Measurements from ENCODE around the gene SLC39A8.

DNA sequence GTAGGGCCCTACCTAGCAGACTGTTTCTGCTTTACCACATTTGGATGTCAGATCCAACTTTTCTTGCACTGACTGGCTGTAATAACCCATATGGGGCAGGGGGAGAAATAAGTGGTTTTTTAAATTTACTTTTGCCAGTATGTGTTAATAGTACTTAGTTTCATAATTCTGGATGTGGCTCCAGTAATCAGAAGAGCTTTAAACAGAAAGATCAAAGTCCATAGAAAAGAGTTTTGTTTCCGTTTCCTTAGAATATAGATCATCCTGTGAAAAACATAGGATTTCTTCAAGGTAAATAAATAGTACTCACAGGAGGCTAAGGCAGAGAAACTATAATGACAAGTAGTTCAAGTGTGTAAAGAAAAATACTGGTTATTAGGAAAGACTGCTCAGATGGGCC is 85.6 kb downstream of the SLC39A8 start:
- TF ChIP-seq, protein P1, sequence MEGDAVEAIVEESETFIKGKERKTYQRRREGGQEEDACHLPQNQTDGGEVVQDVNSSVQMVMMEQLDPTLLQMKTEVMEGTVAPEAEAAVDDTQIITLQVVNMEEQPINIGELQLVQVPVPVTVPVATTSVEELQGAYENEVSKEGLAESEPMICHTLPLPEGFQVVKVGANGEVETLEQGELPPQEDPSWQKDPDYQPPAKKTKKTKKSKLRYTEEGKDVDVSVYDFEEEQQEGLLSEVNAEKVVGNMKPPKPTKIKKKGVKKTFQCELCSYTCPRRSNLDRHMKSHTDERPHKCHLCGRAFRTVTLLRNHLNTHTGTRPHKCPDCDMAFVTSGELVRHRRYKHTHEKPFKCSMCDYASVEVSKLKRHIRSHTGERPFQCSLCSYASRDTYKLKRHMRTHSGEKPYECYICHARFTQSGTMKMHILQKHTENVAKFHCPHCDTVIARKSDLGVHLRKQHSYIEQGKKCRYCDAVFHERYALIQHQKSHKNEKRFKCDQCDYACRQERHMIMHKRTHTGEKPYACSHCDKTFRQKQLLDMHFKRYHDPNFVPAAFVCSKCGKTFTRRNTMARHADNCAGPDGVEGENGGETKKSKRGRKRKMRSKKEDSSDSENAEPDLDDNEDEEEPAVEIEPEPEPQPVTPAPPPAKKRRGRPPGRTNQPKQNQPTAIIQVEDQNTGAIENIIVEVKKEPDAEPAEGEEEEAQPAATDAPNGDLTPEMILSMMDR (IDR thresholded peaks at IDR 0.05) = no peak
- TF ChIP-seq POLR2A (IDR thresholded peaks at IDR 0.05) = no peak

All from adrenal gland (tissue), 5 donors.